HuH-7.5 (cell line): Measurements from ENCODE around the gene SLC1A3.
"Not testable (repeated sequence)": the region's sequence is repeated elsewhere in the genome, so short reads cannot be mapped to it uniquely, and the experiment has no call there.

ENCODE experiments used
- DNase-seq: peaks from one replicate; pipeline ENCODE4 v3.0.0; 2011; ENCODE audit warnings: low spot score

Gene SLC1A3

DNA sequence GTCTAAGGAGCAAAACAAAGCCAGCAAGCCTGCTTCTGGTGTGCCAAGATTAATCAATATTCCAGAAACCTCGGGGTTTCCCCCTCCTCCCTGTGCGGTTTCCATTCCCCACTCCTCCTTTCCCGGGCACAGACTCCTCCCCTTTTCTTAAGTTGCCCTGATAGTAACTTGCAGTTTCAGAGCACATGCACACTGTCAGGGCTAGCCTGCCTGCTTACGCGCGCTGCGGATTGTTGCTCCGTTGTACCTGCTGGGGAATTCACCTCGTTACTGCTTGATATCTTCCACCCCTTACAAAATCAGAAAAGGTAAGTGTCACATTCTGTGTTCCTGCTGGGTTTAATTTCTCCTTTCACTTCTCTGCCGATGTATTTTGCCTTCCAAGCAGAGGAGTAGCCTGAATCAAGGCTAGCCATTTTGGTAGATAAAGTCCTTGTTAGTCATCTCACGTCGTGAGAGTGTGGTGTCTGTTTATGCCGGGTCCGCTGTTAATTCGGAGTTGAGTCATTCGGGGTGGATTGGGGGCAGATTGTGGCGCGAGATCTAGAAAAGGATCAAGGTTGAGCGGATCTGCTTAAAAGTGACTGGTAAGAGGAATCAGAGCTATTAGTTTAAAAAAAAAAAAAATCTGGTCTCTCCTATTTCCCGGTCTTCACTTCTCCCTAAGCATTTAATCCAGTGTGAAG is at the start of gene SLC1A3:
TSS of gene SLC1A3 (plus strand) at position 179 of the 686 bp plus-strand sequence. CDS start 1,818 bp downstream, outside the sequence.
- DNase-seq = no peak

DNA sequence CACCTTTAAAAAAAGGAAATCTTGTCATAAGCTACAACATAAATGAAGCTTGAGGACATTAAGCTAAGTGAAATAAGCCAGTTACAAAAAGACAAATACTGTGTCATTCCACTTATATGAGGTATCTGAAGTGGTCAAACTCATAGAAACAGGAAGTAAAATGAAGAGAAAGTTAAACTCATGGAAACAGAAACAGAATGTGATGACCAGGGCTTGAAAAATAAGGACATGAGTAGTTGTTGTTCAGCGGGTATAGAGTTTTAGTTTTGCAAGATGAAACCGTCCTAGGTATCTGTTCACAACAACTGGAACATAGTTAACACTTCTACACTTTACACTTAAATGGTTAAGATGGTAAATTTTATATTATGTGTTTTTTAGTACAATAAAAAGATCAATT is 47.8 kb upstream of the SLC1A3 start:
- DNase-seq = no peak

DNA sequence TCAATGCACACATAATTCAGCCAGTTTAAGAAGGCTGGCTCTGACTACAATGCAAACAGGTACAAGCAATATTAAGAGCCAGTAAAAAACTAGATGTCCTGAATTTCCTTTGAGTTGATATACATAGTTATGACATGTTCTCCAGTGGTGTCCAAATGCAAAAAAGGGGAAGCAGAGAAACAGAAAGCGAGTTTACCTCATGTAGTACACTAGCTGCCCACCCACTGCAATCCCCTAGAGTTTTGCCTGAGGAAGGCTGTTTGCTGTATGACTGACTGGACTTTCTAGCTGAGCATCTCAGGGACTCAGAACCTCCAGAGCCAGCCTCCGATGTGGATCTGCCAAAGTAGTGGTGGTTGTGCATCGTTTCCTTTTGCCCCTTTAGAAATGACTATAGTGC is 44.8 kb upstream of the SLC1A3 start:
- no peak for DNase-seq

DNA sequence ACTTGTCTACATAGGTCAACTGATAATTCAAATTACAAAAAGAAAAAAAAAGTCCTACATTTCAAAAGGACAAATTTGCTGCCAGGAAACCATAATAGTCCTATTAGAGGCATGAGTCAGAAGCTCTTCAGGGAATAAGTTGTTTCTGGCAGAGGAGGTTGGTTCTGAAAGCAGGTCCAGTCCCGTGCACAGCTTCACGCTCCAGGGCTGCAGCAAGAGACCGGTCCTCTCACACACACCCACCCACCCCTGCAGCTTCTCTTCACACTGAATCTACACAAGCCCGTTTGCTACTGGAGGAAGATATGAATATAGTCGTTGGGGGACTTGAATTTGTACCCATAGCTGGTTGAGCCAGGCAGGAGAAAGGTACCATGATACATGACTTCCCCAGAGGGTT is 36.9 kb upstream of the SLC1A3 start:
- DNase-seq = no peak

DNA sequence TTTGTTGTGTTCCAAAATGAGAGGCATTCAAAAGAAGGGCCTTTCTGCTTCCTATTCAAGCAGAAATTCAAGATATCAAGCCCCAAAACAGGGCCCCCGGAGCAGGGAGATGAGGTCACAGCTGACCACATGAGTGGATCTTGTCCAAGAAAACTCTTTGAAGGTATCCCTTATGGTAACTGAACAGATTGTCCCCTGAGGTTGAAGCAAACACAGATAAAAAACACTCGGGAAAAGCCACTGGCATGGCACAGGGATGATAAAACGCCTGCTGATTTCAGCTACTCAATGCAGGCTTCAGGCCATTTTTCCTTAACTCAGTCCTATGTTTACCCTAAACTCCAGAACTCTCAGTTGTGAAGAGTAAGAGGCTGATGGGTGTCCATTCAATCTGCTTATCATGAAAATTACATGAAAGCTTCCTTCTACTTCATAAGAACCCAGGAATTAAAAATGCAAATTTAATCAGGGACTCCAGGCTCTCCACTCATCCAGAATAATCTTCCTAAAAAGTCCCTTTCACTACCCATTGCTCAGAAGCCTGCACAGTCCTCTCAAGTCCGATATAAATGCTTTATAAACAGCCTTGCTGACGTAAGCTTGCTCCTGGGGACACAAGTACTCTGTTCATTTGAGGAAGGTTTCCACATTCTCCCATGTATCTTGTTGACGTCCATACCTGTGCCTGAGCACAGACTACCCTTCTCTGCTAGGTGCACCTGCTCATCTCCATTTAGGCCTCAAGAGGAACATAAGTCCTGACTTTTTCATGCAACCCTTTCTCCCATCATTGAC is 35.9 kb upstream of the SLC1A3 start:
- no peak for DNase-seq

DNA sequence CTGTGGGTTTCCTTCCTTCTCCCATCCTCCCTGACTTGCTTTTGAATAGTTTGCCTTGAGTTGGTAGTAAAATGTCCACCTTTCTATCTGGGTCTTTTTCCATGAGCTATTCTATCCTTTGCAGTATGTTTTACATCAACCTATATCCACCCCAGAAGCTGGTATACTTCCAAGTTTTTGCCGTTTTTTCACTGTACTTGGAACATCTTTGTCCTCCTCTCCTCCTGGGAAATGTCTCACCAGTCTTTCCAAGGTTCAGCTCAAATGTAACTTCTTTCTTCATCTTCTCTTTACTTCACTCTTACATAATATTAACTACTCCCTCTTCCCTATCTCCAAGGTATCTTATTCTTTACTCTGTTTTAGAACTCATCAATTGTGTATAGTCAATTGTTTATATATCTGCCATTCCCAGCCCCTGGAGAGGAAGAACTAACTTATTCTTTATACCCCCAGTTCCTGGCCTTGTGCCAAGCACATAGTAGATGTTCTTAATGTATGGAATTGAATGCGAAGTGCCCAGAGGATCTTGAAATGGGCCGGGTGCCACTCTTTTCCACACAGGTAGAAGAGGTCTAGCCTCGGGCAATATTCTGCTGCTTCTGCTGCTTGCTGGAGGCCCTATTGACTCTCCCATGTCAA is 34.9 kb upstream of the SLC1A3 start:
- DNase-seq = no peak

DNA sequence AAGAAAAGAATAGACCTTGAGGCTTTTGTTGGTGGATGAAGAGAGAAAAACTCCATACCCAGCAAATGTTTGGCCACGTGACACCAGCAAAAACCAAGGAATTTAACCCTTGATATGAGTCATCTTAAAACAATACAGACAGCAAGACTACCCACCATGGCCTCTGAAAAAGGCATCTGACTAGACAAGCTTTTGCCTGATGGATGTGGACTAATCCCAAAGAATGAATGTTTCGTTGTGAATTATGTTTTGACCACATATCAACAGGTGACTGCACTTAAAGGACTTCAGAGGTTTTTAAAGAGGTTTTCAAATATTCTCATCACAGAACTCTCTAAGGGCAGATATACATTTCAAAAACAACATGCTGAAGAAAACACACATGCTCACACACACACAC is 33.0 kb upstream of the SLC1A3 start:
- DNase-seq = no peak

DNA sequence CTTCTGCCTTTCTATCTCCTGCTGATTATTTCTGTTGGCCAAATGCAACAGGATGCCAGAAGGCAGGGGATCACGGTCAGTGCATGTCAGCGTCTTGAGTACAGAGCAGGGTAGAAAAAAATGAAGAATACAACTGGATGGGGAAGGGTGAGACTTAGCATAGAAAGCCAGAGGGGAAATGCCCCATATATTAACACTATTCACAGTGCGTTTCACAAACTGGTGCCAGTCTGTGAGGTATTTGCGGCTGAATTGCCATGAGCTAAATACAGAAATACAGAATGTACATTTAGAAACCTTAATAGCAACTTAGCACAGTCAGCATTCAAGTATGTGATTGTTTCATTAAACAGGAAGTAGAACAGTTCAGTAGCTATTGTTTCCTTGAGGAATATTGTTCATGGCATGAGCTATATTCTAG is 31.0 kb upstream of the SLC1A3 start:
- DNase-seq = no peak

DNA sequence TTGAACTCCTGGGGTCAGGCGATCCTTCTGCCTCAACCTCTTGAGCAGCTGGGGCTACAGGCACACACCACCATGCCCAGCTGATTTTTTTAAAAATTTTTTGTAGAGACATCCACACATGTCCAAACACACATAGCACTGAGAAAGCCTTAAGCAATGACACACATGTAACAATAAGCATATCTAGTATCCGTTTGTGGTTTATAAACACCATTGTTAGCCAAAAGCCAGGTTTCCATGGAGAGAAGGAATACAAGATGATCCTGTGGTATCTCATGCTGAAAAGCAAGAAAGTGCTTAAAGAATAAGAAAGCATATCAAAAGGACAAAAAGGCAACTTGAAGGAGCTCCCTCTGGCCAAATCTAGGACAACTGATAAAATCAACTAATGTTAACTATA is 29.7 kb upstream of the SLC1A3 start:
- no peak for DNase-seq

DNA sequence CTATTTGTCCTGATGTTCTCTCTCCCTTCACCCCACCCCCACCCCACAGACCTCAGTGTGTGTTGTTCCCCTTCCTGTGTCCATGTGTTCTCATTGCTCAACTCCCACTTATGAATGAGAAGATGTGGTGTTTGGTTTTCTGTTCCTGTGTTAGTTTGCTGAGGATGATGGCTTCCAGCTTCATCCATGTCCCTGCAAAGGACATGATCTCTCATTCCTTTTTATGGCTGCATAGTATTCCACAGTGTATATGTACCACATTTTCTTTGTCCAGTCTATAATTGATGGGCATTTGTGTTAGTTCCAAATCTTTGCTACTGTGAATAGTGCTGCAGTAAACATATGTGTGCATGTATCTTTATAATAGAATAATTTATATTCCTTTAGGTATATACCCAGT is 26.5 kb upstream of the SLC1A3 start:
- not testable (repeated sequence) for DNase-seq

DNA sequence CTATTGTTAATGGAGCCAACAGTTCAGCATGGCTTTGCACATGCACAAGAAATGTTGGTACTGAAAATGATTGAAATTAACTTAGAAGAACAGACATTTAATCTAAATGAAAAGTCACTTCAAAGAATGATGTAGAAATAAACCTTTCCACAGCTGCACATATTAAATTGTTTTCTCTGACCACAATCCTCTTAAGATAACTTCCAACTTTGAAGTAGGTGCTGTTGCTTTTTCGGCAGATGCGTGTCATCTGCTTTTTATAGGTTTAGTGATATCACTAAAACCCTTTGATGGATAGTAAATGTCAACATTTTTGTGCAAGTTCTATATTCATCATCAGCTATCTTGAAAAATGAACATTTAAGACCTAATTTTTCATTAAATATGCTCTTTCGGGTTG is 25.3 kb upstream of the SLC1A3 start:
- DNase-seq = no peak

DNA sequence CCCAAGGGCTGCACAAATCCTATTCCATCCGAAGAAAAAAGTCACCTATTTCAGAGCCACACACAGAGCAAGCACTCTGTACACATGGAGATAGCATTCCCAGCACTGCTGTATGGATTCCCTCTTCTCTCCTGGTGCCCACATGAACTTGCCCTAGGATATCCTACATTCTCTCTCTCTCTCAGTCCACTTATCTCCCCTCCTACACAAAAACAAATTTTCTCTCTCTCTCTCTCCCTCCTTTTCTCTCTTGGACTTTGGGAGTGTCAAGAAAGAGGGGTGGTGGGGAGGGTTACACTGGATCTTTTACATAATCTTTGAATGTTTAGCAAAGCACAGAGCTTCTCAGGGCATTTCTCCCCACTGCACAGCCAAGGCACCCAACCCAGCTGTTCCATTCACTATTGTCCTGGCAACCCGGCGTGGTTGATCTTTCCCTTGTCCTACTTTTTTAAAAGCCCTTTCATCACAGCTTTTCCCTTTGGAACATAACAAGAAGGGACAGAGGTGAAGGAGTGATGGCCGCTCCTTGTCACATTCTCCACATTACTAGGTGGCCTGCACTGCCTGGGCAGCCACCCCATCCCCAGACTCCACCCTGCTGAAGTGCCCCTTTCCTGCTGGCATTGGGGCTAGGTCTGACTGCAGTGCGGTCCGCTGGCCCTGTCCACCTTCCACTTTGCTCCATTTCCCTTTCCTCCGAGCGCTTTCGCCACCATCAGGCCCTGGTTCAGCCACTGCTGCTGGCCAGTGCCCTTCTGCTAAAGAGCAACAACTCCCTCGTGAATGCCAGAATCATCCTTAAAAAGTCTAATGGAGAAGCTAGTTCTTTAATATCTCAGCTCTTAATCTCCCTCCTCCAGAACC is 22.2 kb upstream of the SLC1A3 start:
- DNase-seq = no peak

DNA sequence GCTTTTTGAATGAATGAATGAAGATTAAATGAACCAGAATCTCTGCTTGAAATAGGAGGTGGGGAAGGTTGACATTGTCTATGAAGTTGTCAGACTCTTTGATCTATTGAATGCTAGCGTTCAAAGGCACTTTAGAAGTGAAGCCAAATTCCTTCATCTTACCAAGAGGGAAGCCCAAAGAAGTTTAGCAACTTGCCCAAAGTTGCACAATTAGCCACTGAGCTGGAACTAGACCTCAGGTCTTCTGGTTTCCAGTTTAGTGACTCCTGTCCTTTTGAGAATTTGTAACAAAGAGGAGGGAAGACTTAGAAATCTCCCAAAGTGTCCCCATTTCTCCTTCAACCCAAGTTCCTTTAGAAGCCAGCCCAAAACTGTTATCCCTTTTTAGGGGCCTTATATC is 20.7 kb upstream of the SLC1A3 start:
- DNase-seq = no peak

DNA sequence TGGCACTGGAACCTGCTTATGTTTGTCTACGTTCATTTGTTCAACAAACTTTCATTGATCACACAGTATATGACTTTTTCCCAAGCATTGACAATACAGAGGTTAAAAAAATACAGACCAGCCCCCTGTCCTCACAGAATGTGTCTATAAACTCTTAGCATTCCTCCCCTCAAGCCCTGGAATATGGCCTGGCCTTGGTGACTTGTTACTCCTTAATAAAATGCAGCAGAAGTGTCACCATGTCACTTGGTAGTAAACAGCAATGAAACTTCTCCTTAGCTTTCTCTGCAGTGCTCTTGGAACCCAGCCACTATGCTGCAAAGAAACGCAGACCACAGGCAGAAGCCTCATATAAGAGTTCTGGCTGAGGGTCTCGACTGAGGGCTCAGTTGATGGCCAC is 19.1 kb upstream of the SLC1A3 start:
- DNase-seq = no peak

DNA sequence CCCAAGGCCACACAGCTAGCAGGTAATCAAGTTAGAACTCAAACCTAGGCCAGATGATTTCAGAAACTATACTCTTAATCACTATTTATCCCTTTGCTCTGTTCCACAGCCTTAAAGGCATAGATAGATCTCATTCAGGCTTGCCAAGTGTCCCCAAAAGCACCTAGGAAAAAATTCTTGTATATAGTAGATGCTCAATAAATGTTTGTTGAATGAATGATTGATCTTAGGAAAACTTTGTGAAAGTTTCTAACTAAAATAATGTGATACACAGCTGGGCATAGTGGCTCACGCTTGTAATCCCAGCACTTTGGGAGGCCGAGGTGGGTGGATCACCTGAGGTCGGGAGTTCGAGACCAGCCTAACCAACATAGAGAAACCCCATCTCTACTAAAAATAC is 16.7 kb upstream of the SLC1A3 start:
- not testable (repeated sequence) for DNase-seq

DNA sequence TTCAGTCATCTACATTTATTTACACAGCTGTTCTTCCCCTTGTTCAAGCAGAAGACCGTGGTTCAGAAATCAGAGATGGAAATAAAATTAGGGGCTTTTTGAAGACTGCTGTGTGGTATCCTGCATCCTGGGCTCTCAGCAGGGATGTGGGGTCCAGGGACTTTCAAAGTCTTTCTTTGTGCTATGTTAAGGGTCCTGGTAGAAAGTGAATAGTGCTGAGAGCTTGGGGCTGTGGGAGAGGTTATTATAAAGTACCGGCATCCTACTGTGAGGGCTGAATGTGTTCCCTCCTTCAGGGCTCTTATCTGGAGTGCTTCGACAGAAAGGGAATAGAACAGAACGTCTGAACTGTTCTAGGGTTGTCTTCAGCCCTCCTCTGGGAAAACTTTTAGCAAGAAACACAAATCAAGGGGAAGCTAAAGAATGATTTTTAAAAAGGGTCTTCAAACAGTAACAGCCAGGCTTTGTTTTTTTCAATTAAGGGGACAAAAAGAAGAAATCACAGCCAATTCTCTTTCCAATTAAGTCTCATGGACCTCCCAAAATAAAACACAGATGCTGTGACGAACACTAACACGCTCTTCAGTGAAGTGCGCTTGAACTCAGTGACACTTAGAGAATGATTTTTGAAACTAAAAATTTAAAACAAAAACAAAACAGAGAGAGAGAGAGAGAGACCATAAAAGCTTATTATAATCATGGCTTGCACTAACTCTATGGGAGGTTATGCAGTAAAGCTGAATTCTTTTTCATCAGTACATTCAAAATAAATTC is 15.7 kb upstream of the SLC1A3 start:
- DNase-seq = no peak

DNA sequence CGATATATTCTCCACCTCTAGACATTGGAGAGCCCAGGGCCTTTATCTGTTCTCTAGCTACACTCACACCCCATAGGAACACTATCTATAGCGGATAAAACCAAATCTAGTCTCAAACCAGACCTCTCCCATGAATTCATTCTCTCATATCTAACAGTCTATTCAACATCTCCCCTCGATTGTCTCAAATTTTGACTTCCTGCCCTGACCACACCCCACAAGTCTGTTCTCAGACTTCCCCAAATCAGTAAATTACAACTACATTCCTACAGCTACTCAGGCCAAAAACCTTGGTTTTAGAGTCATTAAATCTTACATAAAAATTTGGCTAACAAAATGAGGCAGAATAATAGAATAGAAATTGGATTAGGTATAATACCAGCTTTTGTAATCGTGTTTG is 12.5 kb upstream of the SLC1A3 start:
- DNase-seq = no peak

DNA sequence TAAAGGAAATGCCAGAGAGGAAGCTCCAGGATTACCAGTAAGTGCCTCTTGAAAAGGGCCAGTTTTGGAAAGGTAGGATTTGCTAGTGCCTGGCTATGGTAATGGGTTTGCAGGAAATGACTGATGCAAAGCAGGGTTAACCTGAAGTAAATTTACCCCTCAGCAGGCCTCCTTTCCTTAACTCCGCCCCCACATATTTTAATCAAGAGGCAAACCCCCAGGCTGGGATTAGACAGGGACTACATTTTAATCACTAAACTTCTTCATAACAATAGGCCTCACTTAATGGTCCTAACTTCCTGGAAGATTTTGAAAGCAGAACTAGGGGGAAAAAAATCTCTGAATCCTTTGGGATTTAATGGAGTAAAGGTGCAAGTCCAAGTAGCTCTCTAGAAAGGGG is 10.2 kb upstream of the SLC1A3 start:
- DNase-seq = no peak

DNA sequence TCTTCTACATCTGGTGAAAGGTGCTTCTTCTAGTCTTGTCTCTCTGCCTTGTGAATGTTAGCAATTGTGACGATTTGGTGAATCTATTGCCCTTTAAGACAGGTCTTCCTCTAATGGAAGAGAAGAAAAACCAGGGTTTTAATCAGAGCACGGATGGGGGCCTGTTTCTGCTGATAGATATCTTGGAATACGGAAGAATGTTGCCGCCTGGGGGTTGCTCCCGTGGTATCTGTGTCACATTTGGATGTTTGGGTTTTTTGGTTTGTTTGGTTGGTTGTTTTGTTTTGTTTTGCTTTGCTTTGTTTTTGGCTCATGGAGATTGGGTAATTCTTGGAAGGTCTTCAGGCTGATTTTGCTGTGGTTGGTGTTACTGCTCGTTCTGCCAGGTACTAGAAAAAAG is 9.7 kb upstream of the SLC1A3 start:
- DNase-seq = no peak

DNA sequence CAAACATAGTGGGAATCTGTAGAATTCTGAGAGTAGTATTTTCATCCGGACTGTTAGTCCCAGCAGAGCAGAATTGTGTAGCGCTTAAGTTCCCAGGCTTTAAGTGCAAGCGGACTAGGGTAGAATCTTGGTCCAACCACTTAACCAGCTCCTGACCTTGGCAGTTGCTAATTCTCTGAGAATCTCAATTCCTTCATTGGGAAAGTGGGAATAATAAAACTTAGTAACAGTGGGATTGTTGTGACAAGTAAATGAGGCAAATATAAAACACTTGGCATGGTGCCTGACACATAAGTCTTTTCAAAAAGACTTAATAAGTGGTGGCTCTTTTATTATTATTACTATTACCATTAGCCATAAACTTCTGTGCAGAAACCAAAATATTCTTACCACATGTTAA is 8.4 kb upstream of the SLC1A3 start:
- DNase-seq = no peak

DNA sequence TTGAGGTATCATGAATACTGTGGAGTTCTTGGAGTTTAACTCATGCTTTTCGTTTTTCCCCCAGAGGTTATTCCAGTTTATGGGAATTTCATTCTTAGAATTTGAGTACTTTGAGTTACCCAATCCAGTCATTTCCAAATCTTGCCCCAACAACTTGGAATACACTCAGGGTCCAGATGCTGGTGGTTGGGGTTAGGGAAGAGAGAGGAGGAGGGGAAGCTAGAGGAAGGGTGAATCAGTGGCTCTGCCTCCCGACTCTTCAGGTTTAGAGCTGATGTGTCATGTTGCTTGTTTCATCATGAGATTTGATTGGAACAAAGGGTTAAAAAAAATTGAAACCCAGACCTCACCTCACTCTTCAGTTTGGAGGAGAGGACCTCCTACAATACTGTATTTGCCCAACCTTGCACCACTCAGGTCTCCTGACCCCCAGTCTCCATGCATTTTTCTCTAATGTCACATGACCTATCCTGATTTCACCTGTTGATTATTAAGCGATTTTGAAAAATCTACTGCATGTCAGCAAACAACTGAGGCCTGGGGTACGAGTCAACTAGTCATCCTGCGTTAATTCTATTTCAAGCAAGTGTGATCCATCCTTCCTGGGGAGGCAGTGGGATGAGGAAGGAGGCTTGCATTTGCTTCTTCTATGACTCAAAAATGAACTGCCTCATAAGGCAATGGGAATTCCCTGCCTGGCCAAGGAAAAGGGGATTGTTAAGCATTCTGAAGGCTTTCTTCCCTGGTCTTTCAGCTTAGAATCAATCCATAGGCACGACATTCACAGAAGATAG is 6.2 kb upstream of the SLC1A3 start:
- no peak for DNase-seq
